Vagina (tissue), 2 donors: ENCODE measurements around the gene APP.

ENCODE experiments used
- POLR2A ChIP-seq, 2 donors: fragments of 450-650 bp; IDR thresholded peaks; one replicate each; pipeline ENCODE4 v1.6.1; 2017; ENCODE audit warnings: antibody characterized with exemption in 2 of 2, mild to moderate bottlenecking in 2 of 2, moderate library complexity in 2 of 2
- TF ChIP-seq, protein P1 (sequence below), 3 experiments: fragments of 450-650 bp in 2 of 3; fragments of 200-600 bp in 1 of 3; sonication (generic) in 1 of 3; IDR thresholded peaks; one replicate each; pipeline ENCODE4 v1.5.1; 2017 to 2019; ENCODE audit warnings: antibody characterized with exemption in 3 of 3, mild to moderate bottlenecking in 2 of 3, moderate library complexity in 2 of 3

DNA sequence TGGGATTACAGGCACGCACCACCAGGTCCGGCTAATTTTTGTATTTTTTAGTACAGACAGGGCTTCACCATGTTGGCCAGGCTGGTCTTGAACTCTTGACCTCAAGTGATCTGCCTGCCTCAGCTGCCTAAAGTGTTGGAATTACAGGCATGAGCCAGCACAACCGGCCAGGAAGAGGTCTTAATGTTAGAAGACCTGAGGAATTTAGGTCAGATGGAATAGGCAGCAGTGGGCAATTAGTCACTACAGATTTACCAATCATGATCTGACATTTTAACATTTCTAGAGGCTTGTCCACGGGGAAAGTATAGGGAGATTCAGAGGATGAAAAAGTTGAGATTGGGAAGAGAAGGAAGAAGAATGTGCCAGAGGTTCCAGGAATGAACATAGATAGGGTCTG lies 8.9 kb upstream of the APP start:
- TF ChIP-seq, protein P1, sequence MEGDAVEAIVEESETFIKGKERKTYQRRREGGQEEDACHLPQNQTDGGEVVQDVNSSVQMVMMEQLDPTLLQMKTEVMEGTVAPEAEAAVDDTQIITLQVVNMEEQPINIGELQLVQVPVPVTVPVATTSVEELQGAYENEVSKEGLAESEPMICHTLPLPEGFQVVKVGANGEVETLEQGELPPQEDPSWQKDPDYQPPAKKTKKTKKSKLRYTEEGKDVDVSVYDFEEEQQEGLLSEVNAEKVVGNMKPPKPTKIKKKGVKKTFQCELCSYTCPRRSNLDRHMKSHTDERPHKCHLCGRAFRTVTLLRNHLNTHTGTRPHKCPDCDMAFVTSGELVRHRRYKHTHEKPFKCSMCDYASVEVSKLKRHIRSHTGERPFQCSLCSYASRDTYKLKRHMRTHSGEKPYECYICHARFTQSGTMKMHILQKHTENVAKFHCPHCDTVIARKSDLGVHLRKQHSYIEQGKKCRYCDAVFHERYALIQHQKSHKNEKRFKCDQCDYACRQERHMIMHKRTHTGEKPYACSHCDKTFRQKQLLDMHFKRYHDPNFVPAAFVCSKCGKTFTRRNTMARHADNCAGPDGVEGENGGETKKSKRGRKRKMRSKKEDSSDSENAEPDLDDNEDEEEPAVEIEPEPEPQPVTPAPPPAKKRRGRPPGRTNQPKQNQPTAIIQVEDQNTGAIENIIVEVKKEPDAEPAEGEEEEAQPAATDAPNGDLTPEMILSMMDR (IDR thresholded peaks at IDR 0.05) = no peak
- no peak for TF ChIP-seq POLR2A (IDR thresholded peaks at IDR 0.05)
